ENCODE measurements around the gene RAMP1.

Gene RAMP1

GRCh38 chr2:237877576-237878307 lies 18.3 kb downstream of the RAMP1 start:
- TF ChIP-seq SUZ12 (IDR thresholded peaks at IDR 0.05; ENCODE audit: extremely low read depth, insufficient read depth, insufficient read length) (no peak), YY1 (IDR thresholded peaks at IDR 0.05; ENCODE audit: insufficient read depth, insufficient read length) (no peak), ZNF274 (IDR thresholded peaks at IDR 0.05; ENCODE audit: low read depth, low read length) (no peak)

GRCh38 chr2:237878321-237879057 lies 19.1 kb downstream of the RAMP1 start:
- no peak overlapping the region for H3K9ac ChIP-seq (ENCODE audit: insufficient read length, low read depth)
- peaks cover under 1% of the 10 kb centered on the region; the same call in 1 of the 2 replicates for H3K9me3 ChIP-seq (ENCODE audit: insufficient read depth, low read length)
- H3K36me3 ChIP-seq (ENCODE audit: insufficient read depth, insufficient read length, low read length) = no peaks in the 10 kb centered on the region
- DNase-seq (ENCODE audit: low read depth, low spot score) = no peak
- peaks cover 20% of the 10 kb centered on the region for H3K4me1 ChIP-seq (ENCODE audit: insufficient read depth, insufficient read length)
- TF ChIP-seq SUZ12 (IDR thresholded peaks at IDR 0.05; ENCODE audit: extremely low read depth, insufficient read depth, insufficient read length) = no peak
- TF ChIP-seq YY1 (IDR thresholded peaks at IDR 0.05; ENCODE audit: insufficient read depth, insufficient read length) = no peak
- TF ChIP-seq ZNF274 (IDR thresholded peaks at IDR 0.05; ENCODE audit: low read depth, low read length) = no peak
- H3K4me3 ChIP-seq (ENCODE audit: insufficient read length, low read depth) = no peak overlapping the region
- no peaks in the 10 kb centered on the region for H3K27me3 ChIP-seq (ENCODE audit: insufficient read depth, insufficient read length)

More at GRCh38 chr2:237877576-237878307, 18.3 kb downstream of the RAMP1 start:
- H3K9me3 ChIP-seq (ENCODE audit: insufficient read depth, low read length) = peaks cover 8% of the 10 kb centered on the region; the same call in 1 of the 2 replicates
- no peak overlapping the region for H3K4me3 ChIP-seq (ENCODE audit: insufficient read length, low read depth)
- H3K27me3 ChIP-seq (ENCODE audit: insufficient read depth, insufficient read length) = no peaks in the 10 kb centered on the region
- no peaks in the 10 kb centered on the region for H3K36me3 ChIP-seq (ENCODE audit: insufficient read depth, insufficient read length, low read length)
- H3K9ac ChIP-seq (ENCODE audit: insufficient read length, low read depth) = no peak overlapping the region
- DNase-seq (ENCODE audit: low read depth, low spot score) = no peak
- peaks cover 20% of the 10 kb centered on the region for H3K4me1 ChIP-seq (ENCODE audit: insufficient read depth, insufficient read length)

GRCh38 chr2:237879058-237879430 lies 19.6 kb downstream of the RAMP1 start:
- H3K27me3 ChIP-seq (ENCODE audit: insufficient read depth, insufficient read length) = no peaks in the 10 kb centered on the region
- TF ChIP-seq YY1 (IDR thresholded peaks at IDR 0.05; ENCODE audit: insufficient read depth, insufficient read length) (no peak), SUZ12 (IDR thresholded peaks at IDR 0.05; ENCODE audit: extremely low read depth, insufficient read depth, insufficient read length) (no peak), ZNF274 (IDR thresholded peaks at IDR 0.05; ENCODE audit: low read depth, low read length) (no peak)
- no peaks in the 10 kb centered on the region; the same call in 1 of the 2 replicates for H3K9me3 ChIP-seq (ENCODE audit: insufficient read depth, low read length)
- no peak overlapping the region for H3K9ac ChIP-seq (ENCODE audit: insufficient read length, low read depth)
- H3K4me1 ChIP-seq (ENCODE audit: insufficient read depth, insufficient read length) = peaks cover 20% of the 10 kb centered on the region
- no peaks in the 10 kb centered on the region for H3K36me3 ChIP-seq (ENCODE audit: insufficient read depth, insufficient read length, low read length)
- no peak overlapping the region for H3K4me3 ChIP-seq (ENCODE audit: insufficient read length, low read depth)
- no peak for DNase-seq (ENCODE audit: low read depth, low spot score)

GRCh38 chr2:237879991-237880560 lies 20.7 kb downstream of the RAMP1 start:
- Histone ChIP-seq H3K27me3 (ENCODE audit: insufficient read depth, insufficient read length) (no peaks in the 10 kb centered on the region), H3K4me3 (ENCODE audit: insufficient read length, low read depth) (no peak overlapping the region), H3K9me3 (ENCODE audit: insufficient read depth, low read length) (no peaks in the 10 kb centered on the region), H3K9ac (ENCODE audit: insufficient read length, low read depth) (no peak overlapping the region), H3K36me3 (ENCODE audit: insufficient read depth, insufficient read length, low read length) (no peaks in the 10 kb centered on the region), H3K4me1 (ENCODE audit: insufficient read depth, insufficient read length) (peaks cover 24% of the 10 kb centered on the region)
- DNase-seq (ENCODE audit: low read depth, low spot score) = no peak
- TF ChIP-seq SUZ12 (IDR thresholded peaks at IDR 0.05; ENCODE audit: extremely low read depth, insufficient read depth, insufficient read length) = no peak
- no peak for TF ChIP-seq YY1 (IDR thresholded peaks at IDR 0.05; ENCODE audit: insufficient read depth, insufficient read length)

- no peaks in the 10 kb centered on the region for H3K27me3 ChIP-seq (ENCODE audit: insufficient read depth, insufficient read length)
- H3K4me1 ChIP-seq (ENCODE audit: insufficient read depth, insufficient read length) = peaks cover 24% of the 10 kb centered on the region
- no peaks in the 10 kb centered on the region for H3K36me3 ChIP-seq (ENCODE audit: insufficient read depth, insufficient read length, low read length)
- no peaks in the 10 kb centered on the region for H3K9me3 ChIP-seq (ENCODE audit: insufficient read depth, low read length)
- no peak for DNase-seq (ENCODE audit: low read depth, low spot score)
- TF ChIP-seq YY1 (IDR thresholded peaks at IDR 0.05; ENCODE audit: insufficient read depth, insufficient read length) (no peak), SUZ12 (IDR thresholded peaks at IDR 0.05; ENCODE audit: extremely low read depth, insufficient read depth, insufficient read length) (no peak), ZNF274 (IDR thresholded peaks at IDR 0.05; ENCODE audit: low read depth, low read length) (no peak)
- no peak overlapping the region for H3K4me3 ChIP-seq (ENCODE audit: insufficient read length, low read depth)
- no peak overlapping the region for H3K9ac ChIP-seq (ENCODE audit: insufficient read length, low read depth)
Observed at GRCh38 chr2:237882510-237883481, 23.4 kb downstream of the RAMP1 start.

GRCh38 chr2:237883951-237884446 lies 24.6 kb downstream of the RAMP1 start:
- Histone ChIP-seq H3K4me3 (ENCODE audit: insufficient read length, low read depth) (no peak overlapping the region), H3K36me3 (ENCODE audit: insufficient read depth, insufficient read length, low read length) (no peaks in the 10 kb centered on the region)

More at GRCh38 chr2:237883951-237884446, 24.6 kb downstream of the RAMP1 start:
- Histone ChIP-seq H3K27me3 (ENCODE audit: insufficient read depth, insufficient read length) (no peaks in the 10 kb centered on the region), H3K9ac (ENCODE audit: insufficient read length, low read depth) (no peak overlapping the region), H3K9me3 (ENCODE audit: insufficient read depth, low read length) (no peaks in the 10 kb centered on the region), H3K4me1 (ENCODE audit: insufficient read depth, insufficient read length) (peaks cover 19% of the 10 kb centered on the region)
- no peak for DNase-seq (ENCODE audit: low read depth, low spot score)
- TF ChIP-seq SUZ12 (IDR thresholded peaks at IDR 0.05; ENCODE audit: extremely low read depth, insufficient read depth, insufficient read length) (no peak), ZNF274 (IDR thresholded peaks at IDR 0.05; ENCODE audit: low read depth, low read length) (no peak), YY1 (IDR thresholded peaks at IDR 0.05; ENCODE audit: insufficient read depth, insufficient read length) (no peak)
